Epithelial cell of proximal tubule (primary cell): ENCODE measurements around the gene SULT2A1. TPM values are rescaled to one million over a fixed set of nuclear protein-coding genes. Genes with fewer than 3 reads are reported as not detected.

Experiments
- DNase-seq: peaks from one replicate; pipeline ENCODE4 v3.0.0-alpha.2; 2011; ENCODE audit warnings: low read depth
- H3K4me3 ChIP-seq: 2 replicates; pipeline ENCODE4 v1.5.1; 2011; ENCODE audit warnings: low read depth, mild to moderate bottlenecking, low read length
- total RNA-seq: library from RNA; depleted of rRNA; stranded (reverse); fragments of >200 nt; gene quantifications from 2 replicates; pipeline ENCODE4 v1.2.3, GENCODE V29; 2015
- TF ChIP-seq, protein P1 (sequence below): conservative IDR thresholded peaks from 2 replicates; pipeline ENCODE4 v1.5.1; 2012; ENCODE audit warnings: low read depth, mild to moderate bottlenecking, low read length

The SULT2A1 gene
- total RNA-seq, 1 donor from 2014 or later = not detected

DNA sequence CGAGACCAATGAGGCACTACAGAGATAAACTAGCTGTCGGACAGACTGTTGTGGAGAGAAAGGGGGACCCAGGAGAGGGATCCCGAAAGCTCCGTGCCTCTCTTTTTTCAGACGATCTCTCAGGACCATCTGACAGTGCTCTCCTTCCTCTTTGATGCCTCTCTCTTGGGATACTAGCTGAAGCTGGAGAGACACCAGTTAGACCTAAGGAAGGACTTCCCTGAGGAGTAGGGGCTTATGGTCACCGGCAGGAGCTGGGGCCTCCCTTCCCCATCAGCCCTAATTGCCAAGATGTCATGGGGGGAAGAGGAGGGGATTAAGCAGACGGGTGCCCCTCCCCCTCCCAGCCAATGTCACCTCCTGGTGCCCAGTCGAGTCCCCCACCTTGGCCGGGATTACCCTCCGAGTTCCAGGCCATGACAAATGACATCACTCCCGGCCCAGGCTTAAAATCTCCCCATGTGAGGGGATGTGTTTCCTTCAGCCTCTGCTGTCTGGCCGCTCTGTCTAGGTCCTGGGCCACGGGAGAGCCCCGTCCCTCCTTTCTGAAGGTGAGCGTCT lies 64.6 kb downstream of the SULT2A1 start, which contains the start of gene CRX:
Gene CRX (plus strand): TSS at position 478 of the 561 bp plus-strand sequence. CDS start 12,507 bp downstream, outside the sequence.
- no peak within 1 kb of the TSS for H3K4me3 ChIP-seq
- no peak for DNase-seq
- TF ChIP-seq, protein P1, sequence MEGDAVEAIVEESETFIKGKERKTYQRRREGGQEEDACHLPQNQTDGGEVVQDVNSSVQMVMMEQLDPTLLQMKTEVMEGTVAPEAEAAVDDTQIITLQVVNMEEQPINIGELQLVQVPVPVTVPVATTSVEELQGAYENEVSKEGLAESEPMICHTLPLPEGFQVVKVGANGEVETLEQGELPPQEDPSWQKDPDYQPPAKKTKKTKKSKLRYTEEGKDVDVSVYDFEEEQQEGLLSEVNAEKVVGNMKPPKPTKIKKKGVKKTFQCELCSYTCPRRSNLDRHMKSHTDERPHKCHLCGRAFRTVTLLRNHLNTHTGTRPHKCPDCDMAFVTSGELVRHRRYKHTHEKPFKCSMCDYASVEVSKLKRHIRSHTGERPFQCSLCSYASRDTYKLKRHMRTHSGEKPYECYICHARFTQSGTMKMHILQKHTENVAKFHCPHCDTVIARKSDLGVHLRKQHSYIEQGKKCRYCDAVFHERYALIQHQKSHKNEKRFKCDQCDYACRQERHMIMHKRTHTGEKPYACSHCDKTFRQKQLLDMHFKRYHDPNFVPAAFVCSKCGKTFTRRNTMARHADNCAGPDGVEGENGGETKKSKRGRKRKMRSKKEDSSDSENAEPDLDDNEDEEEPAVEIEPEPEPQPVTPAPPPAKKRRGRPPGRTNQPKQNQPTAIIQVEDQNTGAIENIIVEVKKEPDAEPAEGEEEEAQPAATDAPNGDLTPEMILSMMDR = no peak

Other genes with a start within 250 kb of the SULT2A1 start
- 33.6 and 58.9 TPM in 2 replicates for gene EHD2, start 172.9 kb downstream of the SULT2A1 start, total RNA-seq
- gene NOP53, start 140.8 kb downstream of the SULT2A1 start, total RNA-seq = 192 and 247 TPM in 2 replicates
- 165 and 265 TPM in 2 replicates for gene SELENOW, start 107.6 kb downstream of the SULT2A1 start, total RNA-seq
- gene TPRX1, start 81.8 kb downstream of the SULT2A1 start, total RNA-seq = not detected in 2 replicates
- not detected in 2 replicates for gene CRX, start 64.4 kb downstream of the SULT2A1 start, total RNA-seq
- gene TPRX2, start 27.1 kb downstream of the SULT2A1 start, total RNA-seq = not detected in 2 replicates
- not detected in 2 replicates for gene BSPH1, start 105.9 kb upstream of the SULT2A1 start, total RNA-seq
- gene ELSPBP1, start 108.3 kb upstream of the SULT2A1 start, total RNA-seq = not detected in 2 replicates
- gene CABP5, start 157.8 kb upstream of the SULT2A1 start, total RNA-seq = not detected in 2 replicates
- gene PLA2G4C, start 224.5 kb upstream of the SULT2A1 start, total RNA-seq = 4.7 and 8.5 TPM in 2 replicates